GM19035 (cell line): ENCODE results near the gene GNPDA1.

Source experiments
- ATAC-seq: cut with Tn5 transposase; IDR thresholded peaks from one replicate; pipeline ENCODE4 v1.9.1; 2021; ENCODE audit not compliant: unreplicated experiment

The GNPDA1 gene

DNA sequence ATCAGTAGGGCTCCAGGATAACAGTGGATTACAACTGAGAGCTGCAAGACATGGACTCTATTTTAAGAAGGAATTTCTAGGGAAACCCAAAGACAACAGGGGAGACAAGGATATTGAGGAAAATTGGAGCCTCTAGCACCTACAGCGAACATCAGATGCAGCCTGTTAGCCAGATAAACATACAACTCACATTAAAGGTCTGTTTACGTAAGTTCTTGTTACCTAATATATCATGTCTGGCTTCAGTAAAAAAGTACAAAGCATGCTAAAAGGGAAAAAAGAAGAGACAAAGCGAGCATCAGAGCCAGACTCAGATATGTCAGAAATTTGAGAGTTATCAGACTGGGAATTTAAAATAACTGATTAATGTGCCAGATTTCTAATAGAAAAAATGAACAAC, 17.2 kb downstream of the GNPDA1 start:
- no peak for ATAC-seq

DNA sequence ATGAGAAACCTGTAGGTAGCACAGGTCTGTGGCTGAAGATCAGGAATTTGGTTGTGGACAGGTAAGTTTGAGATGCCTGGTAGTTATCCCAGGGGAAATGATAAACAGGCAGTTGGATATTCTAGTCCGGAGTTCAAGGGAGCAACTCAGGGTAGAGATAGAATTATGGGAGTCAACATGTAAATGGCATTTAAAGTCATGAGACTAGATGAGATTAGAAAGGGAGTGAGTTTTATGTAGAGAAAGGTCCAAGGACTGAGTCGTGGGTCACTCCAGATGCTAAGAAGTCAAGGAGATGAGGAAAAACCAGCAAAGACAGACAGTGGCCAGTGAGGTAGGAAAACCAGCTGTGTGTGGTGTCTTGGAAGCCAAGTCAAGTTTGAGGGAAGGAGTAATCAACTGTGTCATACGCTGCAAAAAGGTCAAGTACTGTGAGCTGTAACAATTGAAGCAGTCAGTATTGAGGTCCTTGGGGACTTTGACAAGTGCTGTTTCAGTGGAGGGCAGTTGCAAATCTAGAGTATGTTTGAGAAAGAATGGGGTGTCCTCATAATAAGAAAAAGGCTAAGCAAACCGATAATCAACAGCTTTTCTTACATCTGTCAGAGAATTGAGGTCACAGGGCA, 18.2 kb downstream of the GNPDA1 start:
- ATAC-seq: no peak

DNA sequence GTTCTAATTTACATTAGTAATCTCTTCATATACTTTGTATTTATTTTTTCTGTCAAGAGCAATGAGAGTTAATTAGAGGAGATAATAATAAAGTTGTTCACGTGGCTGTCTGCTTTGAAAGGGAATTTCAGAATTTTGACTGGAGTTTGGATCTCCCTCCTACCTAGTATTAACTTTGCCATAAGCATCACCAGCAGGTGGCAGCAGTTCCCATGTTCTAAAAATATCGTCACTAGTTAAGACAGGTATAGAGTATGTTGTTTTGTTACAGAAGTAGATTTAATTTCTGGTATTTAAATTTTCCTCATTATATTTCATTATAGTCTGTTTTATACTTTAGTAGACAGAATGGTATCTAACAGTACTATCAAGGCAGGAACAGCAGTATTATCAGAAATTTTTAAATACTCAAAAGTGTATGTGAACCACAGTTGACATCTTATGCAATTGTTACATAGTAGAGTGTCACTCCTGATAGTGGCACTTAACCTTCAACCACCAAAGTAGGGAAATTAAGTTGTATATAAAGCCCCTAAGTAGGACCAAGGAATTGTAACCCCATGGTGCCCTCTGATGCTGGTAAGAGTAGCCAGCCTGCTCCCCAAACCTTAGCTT, 20.4 kb downstream of the GNPDA1 start:
- peak; percentile 68 for ATAC-seq

DNA sequence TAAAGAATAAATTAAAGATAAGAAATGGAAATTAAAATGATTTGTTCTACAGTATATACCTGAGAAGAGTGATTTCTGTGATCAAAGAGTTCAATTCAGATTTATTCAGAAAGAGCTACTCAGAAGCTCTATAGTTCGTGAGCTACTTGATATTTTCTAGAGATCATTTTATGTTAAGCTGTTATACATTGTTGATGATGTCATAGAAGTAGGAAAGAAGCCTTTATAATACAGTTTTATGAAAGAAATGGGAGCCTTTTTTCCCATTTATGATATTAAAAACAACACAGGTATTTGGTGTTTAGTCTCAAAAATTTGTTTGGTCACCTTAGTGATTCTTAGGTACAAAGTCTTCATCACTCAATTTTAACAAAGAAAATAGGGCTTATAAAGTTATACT, 23.1 kb downstream of the GNPDA1 start:
- ATAC-seq: no peak

DNA sequence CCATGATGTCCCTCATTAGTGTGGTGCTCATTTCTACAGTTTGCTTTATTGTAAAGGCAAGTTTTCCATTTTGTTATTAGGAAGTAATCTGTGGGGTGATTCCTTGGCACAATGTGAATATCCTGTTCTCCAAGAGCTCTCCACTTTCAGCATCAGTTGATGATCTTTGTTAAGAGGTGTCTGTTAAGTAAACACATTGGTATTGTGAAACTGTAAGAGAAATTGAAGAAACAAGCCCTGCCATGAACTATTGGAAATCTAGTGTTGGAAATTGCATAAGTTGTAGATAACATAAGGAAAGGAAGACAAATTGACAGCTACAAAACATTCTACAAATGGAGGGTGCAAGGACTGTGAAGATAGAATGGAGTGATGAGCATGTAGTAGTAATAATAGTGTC, 26.8 kb downstream of the GNPDA1 start:
- ATAC-seq: no peak

DNA sequence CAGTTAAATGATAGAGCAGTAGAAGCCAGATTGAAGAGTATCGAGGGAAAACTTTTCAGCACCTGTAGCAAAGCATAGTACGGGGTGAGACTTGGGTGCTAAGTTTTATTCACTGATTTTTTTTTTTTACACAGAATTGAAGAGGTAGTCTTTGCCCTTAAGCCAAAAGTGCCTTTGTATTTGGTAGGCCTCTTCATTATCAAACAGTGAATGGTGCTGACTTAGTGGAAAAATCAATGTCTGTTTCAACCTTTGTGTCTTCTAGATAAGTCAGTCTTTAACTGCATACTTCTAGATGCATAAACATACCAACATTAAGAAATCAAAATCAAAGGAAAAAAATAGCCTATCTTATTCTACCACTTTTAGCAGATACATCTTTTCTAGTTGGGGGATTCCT, 30.2 kb downstream of the GNPDA1 start:
- no peak for ATAC-seq

DNA sequence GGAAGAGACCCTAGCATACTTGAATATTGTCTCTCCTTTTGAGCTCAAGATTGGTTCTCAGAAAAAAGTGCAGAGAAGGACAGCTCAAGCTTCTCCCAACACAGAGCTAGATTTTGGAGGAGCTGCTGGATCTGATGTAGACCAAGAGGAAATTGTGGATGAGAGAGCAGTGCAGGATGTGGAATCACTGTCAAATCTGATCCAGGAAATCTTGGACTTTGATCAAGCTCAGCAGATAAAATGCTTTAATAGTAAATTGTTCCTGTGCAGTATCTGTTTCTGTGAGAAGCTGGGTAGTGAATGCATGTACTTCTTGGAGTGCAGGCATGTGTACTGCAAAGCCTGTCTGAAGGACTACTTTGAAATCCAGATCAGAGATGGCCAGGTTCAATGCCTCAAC, 34.4 kb downstream of the GNPDA1 start:
- no peak for ATAC-seq

DNA sequence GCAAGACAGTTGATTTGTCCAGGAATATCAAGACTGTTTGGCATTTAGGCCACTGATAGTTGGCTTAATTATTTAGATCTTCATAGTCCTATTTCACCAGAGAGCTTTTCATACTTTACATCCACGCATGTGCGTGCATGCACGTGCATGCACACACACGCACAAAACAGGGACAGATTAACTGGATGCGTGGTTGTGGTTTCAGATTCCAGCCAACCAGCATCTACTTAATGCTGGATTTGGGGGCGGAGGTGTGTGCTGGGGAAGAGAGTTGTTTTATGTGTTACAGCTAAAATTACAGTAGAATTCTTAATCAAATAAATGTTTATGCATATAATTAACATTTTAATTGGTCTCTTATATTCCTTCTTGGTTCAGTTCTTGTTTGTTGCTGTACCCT, 36.7 kb downstream of the GNPDA1 start:
- ATAC-seq: no peak

DNA sequence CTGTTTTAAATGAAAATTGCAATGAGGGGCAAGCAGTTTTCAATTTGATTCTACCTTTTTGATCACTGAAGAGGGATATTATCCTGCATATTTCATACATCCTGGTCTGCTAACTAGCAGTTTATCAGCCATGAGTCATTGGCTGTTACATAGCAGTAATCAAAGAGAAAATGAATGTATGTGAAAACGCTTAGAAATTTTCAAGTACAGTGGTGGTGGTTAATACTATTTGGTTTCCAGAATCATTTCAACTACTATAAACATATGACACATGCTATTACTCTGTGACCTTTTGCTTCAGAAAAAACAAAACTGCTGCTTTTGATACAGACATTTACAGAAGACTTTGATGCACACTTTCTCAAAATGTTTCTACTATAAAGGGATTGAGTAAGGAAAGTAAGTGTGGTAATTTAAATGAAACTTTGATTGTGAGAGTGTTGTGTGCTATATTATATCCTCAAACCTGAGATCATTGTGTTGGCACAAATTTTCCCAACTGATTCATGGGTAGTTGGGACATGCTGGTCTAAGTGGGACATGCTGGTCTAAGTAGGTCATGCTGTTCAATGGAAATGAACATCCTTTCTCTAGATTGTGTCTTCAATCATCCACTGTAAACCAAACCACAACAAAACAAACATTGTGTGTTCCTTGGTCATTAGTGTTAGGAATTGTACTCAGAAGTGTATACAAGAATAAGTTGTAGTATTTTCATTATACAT, 38.8 kb downstream of the GNPDA1 start:
- ATAC-seq: no peak

DNA sequence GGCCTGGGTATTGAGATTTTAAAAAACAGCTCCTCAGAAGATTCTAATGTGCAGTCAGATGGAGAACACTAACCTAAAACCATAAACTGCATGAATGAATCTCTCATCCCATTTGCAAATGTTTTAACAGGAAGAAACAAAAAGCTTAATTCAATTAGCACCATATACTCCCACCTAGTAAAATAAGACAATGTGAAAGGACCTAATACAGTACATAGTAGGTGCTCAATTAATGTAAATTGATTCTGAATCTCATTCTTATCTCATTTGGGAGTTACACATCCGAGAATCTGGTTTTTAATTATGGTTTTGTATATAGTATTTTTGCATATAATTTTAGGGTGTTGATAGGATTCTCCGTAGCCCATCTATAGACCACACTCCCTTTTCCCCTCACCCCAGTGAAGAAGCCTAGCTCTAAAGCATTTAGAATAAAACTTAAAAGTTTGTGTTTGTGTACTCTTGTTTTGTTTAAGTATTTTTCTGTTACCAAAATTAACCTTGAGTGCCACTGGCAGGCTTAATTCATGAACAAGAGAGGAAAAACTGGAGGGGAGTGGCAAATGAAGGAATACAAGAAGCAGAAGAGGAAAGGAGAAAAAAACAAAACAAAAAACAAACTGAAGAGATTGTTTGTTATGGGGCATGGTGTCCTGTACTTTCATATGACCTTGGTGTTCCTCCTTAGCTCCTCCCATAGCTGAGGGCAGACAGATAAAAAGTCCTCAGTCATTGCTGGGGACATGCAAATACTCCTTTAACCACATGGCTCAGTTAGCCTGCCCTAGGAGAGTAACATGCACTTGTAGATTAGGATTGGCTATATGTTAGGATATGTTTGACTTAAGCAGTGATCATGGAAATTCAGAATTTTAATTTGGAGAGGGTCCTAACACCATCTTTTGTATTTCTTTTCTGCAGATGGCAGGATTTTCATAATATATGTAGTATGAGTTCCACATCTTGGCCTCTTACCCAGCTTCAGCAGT, 42.8 kb downstream of the GNPDA1 start:
- peak; percentile 49 for ATAC-seq

DNA sequence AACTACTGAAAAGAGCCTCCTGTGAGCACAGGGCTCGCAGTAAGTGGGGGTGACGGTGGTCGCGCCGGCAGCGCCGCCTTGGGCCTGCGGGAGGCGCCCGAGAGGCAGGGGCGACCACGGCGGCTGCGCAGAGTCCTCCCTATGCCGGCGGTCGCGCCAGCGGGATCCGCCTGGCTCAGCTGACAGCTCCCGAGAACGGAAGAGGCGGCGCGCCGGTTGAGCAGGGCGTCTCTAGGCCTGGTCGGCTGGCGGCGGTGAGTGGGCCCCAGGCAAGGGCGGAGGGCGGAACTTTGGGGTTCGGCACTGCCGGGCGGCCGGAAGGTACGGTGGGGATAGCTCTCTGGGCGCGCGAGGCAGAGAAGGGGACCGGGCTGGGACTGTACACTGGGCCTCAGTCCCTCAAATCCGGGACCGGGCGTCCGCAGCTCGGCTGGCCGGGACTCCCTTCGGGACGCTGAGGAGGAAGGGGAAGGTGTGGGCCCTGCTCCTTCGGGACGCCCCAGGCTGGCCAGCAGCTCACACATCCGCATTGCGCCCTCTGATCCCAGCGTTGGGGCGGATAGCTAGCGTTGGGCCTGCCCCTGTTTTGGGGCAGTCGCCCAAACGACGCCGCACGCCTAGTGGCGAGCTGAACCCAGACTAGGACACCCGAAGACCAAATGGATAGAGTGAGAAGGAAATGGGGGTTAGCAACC, 43.8 kb downstream of the GNPDA1 start, which contains the start of gene RNF14:
TSS of gene RNF14 (plus strand) at position 192 of the 695 bp plus-strand sequence. CDS start 4,484 bp downstream, outside the sequence.
- ATAC-seq: peak; percentile 90

DNA sequence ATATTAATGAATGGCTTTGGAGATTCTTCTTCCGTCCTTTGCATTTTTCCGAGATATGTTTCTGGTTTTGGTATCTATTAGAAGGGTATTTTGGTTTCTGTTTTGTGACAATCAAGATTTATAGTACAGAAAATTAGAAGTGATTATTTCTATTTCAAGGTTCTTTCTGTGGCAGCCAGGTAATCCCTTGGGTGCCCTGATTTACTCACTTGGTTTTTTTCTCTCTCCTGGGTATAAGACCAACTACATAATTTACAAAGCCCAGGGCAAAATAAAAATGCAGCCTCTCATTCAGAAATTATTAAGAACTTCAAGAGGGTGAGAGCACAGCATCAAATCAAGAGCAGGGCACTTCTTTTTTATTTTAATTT, 45.9 kb downstream of the GNPDA1 start:
- ATAC-seq: no peak

DNA sequence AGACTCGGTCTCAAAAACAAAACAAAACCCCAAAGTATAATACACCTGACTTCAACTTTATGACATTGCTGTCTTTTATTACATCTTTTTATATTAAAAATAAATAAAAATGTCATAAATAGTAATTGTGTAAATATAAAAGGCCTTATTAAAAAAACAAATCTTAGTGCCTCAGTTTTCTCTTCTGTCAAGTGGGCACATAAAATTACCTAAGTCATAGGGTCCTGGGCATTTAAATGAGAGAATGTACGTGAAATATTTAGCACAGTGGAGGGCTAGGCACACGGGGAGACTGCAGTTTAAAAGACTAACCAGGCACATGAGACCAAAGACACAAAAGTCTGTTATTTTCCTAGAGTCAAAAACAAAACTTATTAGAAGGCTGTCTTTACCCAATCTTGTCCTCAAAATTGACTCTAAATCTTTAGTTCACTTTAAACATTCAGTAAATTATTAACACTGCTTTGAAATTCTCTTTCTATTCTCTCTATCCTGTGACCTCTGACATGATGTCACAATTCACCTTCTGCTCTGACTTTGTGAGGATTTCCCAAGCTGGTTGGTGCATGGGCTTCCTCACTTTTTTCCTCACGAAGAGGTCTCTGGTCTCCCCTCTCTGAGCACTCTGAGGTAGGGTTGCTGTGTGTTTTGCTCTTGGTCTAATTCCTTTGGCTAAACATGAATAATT, 46.4 kb downstream of the GNPDA1 start:
- ATAC-seq: no peak

DNA sequence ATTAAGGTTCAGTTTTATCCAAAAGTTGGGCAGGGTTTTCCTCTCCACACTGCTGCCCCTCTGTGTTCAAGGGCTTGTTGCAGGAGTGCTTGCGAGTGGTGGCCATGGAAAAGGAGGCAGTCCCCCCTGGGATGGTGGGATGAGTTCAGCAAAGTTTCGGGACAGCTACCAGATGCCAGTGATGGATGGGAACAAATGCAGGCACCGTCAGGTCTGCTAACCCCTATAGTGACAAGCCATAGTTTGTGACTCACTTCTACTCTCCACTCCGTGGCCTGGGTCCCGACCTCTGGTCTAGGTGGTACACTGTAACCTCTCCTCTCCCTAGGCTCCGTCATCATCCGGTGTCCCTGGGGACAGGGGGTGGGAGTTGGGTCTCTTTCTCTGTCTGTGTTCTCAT, 47.8 kb downstream of the GNPDA1 start:
- no peak for ATAC-seq

DNA sequence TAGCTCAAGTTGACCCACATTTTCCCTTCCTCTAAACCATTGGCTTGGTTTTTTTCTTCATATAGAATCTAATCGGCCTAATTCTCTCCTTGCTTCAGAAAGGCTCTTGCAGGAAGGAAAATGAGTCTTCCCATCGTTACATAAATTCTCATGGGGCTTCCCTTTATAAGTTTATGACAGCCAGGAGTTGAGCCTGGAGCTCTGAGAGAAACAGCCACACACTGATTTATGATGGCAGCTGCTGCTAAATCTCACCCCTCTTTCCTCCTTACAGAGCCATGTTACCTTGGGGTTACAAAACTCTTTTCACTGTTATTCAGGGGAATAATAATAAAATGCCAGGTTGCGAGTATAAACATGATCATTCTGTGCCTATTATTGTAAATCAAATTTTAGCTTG, 49.1 kb downstream of the GNPDA1 start:
- ATAC-seq: no peak

DNA sequence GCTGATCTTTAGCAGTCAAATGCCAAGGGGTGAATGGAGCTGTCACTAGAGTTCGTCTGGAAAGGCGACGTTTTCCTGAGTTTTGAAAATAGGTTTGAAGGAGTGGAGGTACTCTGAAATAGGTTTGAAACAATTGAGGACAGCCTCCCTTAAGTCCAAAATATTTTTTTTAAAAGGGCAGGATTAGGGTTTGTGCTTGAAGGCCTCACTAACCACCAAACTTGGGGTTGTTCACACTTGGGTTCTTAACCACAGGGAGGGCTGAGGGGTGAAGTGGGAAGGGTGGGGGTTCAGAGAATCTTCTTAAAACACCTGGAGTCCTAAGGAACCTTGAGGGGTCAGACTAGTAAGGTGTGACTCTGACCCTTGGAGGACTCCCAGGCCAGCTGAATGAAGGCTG, 51.4 kb downstream of the GNPDA1 start:
- no peak for ATAC-seq

DNA sequence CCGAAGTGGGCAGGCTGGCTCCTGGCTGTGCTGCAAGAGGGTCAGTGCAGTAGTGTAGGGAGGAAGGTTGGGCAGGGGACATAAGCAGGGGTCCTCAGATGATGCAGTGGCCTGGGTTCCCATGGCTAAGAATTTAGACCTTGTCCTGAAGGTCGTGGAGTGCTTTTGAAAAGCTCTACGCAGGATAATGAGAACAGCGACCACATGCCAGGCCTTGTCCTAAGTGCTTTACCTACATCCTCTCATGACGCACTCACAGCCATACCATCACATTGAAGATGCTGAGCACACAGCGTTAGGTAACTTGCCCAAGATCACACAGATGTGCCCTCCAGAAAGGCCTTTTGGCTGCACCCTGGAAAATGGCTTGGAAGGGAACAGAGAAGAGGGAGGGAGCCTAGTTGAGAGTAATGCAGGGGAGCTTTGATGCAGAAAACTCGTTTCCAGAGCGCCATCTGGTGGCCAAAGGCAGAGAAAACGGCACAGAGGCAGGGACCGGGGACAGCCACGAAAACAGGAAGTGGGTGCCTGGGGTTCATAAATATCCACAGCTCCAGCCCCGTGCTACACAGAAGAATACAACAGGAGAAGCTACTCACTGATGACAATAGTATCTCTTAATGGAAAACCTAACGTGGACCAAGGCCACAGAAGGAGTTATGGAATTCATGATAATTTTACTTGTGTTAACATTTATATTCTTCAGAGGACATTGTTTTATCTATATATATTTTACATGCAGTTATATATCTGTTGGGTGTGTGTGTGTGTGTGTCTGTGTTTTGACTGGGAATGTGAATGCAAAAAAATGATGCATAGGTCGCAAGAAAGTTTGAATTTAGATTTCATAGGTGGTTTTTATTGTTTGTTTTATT, 52.1 kb downstream of the GNPDA1 start:
- peak; percentile 98 for ATAC-seq

DNA sequence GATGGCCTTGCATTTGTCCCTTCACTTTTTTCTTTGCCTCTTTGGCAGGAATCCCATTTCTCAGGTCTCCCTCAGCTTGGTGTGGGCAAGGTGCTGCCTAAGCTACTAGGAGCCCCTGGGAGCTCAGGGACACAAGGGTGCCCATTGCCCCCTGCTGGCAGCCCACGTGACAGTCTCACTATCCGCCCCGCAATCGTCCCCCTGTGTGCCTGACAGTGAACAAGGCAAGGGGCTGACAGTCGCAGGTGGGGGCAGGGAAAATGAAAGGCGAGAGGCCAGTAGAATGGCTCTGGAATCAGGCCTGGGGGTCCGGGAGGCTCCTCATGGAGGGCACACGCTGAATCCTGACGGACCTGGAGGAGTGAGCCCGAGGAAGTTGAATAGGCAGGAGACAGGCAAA, 52.8 kb downstream of the GNPDA1 start:
- no peak for ATAC-seq

DNA sequence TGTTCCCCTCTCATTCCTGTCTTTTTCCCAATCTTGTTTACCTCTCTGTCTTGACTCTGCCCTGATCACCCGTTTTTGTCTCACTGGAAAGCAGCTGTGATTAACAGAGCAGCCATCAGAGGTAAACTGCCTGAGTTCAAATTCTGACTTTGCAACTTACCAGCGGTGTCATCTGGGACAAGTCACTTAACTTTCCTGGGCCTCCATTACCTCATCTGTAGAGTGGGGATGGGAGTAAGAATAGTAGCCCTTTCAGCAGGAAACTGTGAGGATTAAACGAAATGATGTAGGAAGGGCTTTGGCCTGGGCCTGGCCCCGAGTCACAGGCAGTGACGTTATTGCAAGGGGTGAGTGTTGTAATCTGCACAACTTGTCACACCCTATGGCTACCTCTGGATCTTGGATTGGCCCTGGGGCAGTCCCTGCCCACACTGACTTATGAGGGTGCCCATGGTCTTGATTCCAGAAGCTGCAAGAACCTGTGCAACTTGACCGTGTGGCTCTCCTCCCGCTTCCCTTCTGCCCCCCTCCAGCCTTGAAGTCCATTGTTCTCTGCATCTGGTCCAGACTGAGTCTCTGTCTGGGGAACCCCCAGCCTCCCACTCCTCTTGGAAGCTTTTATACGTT, 54.2 kb downstream of the GNPDA1 start:
- ATAC-seq: no peak
